H9 (cell line): Measurements from ENCODE around the gene GFM1. TPM values are rescaled to one million over a fixed set of nuclear protein-coding genes. Genes with fewer than 3 reads are reported as not detected.

Source experiments
- DNase-seq: peaks from one replicate; pipeline ENCODE4 v3.0.0-alpha.2; 2017
- H2AFZ ChIP-seq: one replicate; pipeline ENCODE4 v1.6.1; 2013; ENCODE audit warnings: mild to moderate bottlenecking, low read length, control low read depth, moderate library complexity
- H2AK5ac ChIP-seq: 2 replicates; pipeline ENCODE4 v1.6.1; 2013; ENCODE audit warnings: low read length, control low read depth, mixed read lengths; ENCODE audit not compliant: insufficient read length
- H2BK120ac ChIP-seq: one replicate; pipeline ENCODE4 v1.6.1; 2013; ENCODE audit warnings: low read depth, mild to moderate bottlenecking, low read length, control low read depth, inconsistent platforms; ENCODE audit not compliant: poor library complexity, severe bottlenecking
- H2BK12ac ChIP-seq: 2 replicates; pipeline ENCODE4 v1.6.1; 2013; ENCODE audit warnings: low read length, control low read depth, mixed read lengths, low read depth; ENCODE audit not compliant: insufficient read length
- H2BK15ac ChIP-seq: 2 replicates; pipeline ENCODE4 v1.6.1; 2013; ENCODE audit warnings: low read depth, low read length, control low read depth
- H2BK20ac ChIP-seq: one replicate; pipeline ENCODE4 v1.6.1; 2013; ENCODE audit warnings: low read depth, mild to moderate bottlenecking, low read length, control low read depth, inconsistent platforms; ENCODE audit not compliant: poor library complexity, severe bottlenecking
- H2BK5ac ChIP-seq: 2 replicates; pipeline ENCODE4 v1.6.1; 2013; ENCODE audit warnings: low read length, control low read depth, mixed read lengths; ENCODE audit not compliant: insufficient read length
- H3K14ac ChIP-seq: 2 replicates; pipeline ENCODE4 v1.6.1; 2013; ENCODE audit warnings: low read length, control low read depth; ENCODE audit not compliant: insufficient read depth
- H3K18ac ChIP-seq: 2 replicates; pipeline ENCODE4 v1.6.1; 2013; ENCODE audit warnings: low read depth, mild to moderate bottlenecking, mixed read lengths, low read length, control low read depth; ENCODE audit not compliant: insufficient read length
- H3K23ac ChIP-seq: 2 replicates; pipeline ENCODE4 v1.6.1; 2013; ENCODE audit warnings: low read length, control low read depth, mixed read lengths, low read depth; ENCODE audit not compliant: insufficient read length
- H3K23me2 ChIP-seq: 2 replicates; pipeline ENCODE4 v1.6.1; 2013; ENCODE audit warnings: low read depth, mild to moderate bottlenecking, mixed read lengths, low read length, control low read depth; ENCODE audit not compliant: insufficient read length, poor library complexity, severe bottlenecking
- H3K27ac ChIP-seq: 2 replicates; pipeline ENCODE4 v1.5.1; 2013; ENCODE audit warnings: low read length, control low read depth, mixed read lengths, low read depth; ENCODE audit not compliant: insufficient read length
- H3K27me3 ChIP-seq: 2 replicates; pipeline ENCODE4 v1.6.1; 2013; ENCODE audit warnings: low read length, control low read depth, inconsistent platforms; ENCODE audit not compliant: insufficient read depth
- H3K4ac ChIP-seq: 2 replicates; pipeline ENCODE4 v1.6.1; 2013; ENCODE audit warnings: low read depth, mild to moderate bottlenecking, control low read depth, inconsistent platforms, low read length, moderate library complexity
- H3K4me1 ChIP-seq: 2 replicates; pipeline ENCODE4 v1.6.1; 2013; ENCODE audit warnings: low read length, control low read depth, inconsistent platforms; ENCODE audit not compliant: insufficient read depth
- H3K4me2 ChIP-seq: 2 replicates; pipeline ENCODE4 v1.6.1; 2013; ENCODE audit warnings: low read length, control low read depth, mixed read lengths; ENCODE audit not compliant: insufficient read length, insufficient read depth
- H3K56ac ChIP-seq: 2 replicates; pipeline ENCODE4 v1.6.1; 2013; ENCODE audit warnings: low read depth, mild to moderate bottlenecking, mixed read lengths, low read length, control low read depth; ENCODE audit not compliant: insufficient read length
- H3K79me1 ChIP-seq: 2 replicates; pipeline ENCODE4 v1.6.1; 2013; ENCODE audit warnings: low read depth, mild to moderate bottlenecking, moderate library complexity, low read length, control low read depth, inconsistent platforms; ENCODE audit not compliant: insufficient read depth, poor library complexity, severe bottlenecking
- H3K79me2 ChIP-seq: 2 replicates; pipeline ENCODE4 v1.6.1; 2013; ENCODE audit warnings: low read length, control low read depth, inconsistent platforms; ENCODE audit not compliant: insufficient read depth
- H3K9ac ChIP-seq: 2 replicates; pipeline ENCODE4 v1.6.1; 2013; ENCODE audit warnings: low read length, control low read depth, mixed read lengths; ENCODE audit not compliant: insufficient read length; ENCODE audit errors: extremely low read depth
- H3K9me3 ChIP-seq: one replicate; pipeline ENCODE4 v1.6.1; 2013; ENCODE audit warnings: low read depth, low read length, inconsistent platforms; ENCODE audit not compliant: control insufficient read depth
- H3T11ph ChIP-seq: one replicate; pipeline ENCODE4 v1.6.1; 2013; ENCODE audit warnings: mild to moderate bottlenecking, low read length, control low read depth, inconsistent platforms
- H4K20me1 ChIP-seq: one replicate; pipeline ENCODE4 v1.6.1; 2013; ENCODE audit not compliant: control insufficient read depth, insufficient read length, insufficient read depth
- H4K5ac ChIP-seq: 2 replicates; pipeline ENCODE4 v1.6.1; 2013; ENCODE audit warnings: low read depth, mild to moderate bottlenecking, mixed read lengths, low read length, control low read depth; ENCODE audit not compliant: insufficient read length
- H4K8ac ChIP-seq: replicated peaks from 2 replicates; pipeline ENCODE4 v1.6.1; 2013; ENCODE audit warnings: low read length, control low read depth, mixed read lengths, low read depth; ENCODE audit not compliant: insufficient read length
- H4K91ac ChIP-seq: 2 replicates; pipeline ENCODE4 v1.6.1; 2013; ENCODE audit warnings: low read depth, mild to moderate bottlenecking, moderate library complexity, mixed read lengths, low read length, control low read depth; ENCODE audit not compliant: insufficient read length
- H3K27ac Mint-ChIP-seq, 3 experiments: 2 replicates in 2 of 3; 3 replicates in 1 of 3; pipeline ENCODE4 v1.8.0; 2020 to 2021; ENCODE audit warnings: mixed read lengths in 3 of 3, mild to moderate bottlenecking in 1 of 3, moderate library complexity in 1 of 3
- H3K27me3 Mint-ChIP-seq: 2 replicates; pipeline ENCODE4 v1.8.0; 2021; ENCODE audit warnings: low read depth, mild to moderate bottlenecking, moderate library complexity, mixed read lengths
- H3K36me3 Mint-ChIP-seq, 3 experiments: 2 replicates in 2 of 3; 3 replicates in 1 of 3; pipeline ENCODE4 v1.8.0; 2020 to 2021; ENCODE audit warnings: low read depth in 3 of 3, mixed read lengths in 3 of 3; ENCODE audit not compliant: insufficient read depth in 1 of 3
- H3K4me1 Mint-ChIP-seq, 2 experiments: 2 replicates each; pipeline ENCODE4 v1.8.0; 2020; ENCODE audit warnings: mixed read lengths in 2 of 2
- H3K4me3 Mint-ChIP-seq, 2 experiments: 2 replicates in 1 of 2; 3 replicates in 1 of 2; pipeline ENCODE4 v1.8.0; 2020 to 2021; ENCODE audit warnings: mild to moderate bottlenecking in 2 of 2, mixed read lengths in 2 of 2, moderate library complexity in 1 of 2
- H3K9me3 Mint-ChIP-seq, 2 experiments: 2 replicates in 1 of 2; 3 replicates in 1 of 2; pipeline ENCODE4 v1.8.0; 2020; ENCODE audit warnings: mild to moderate bottlenecking in 2 of 2, mixed read lengths in 2 of 2, moderate library complexity in 1 of 2
- WGBS: extraction: QIAGEN DNeasy Blood & Tissue Kit; methylation state at CpG from one replicate; pipeline ENCODE4 v1.1.7; 2013; ENCODE audit warnings: missing lambda C conversion rate, low lambda C conversion rate, mixed read lengths; ENCODE audit not compliant: insufficient read length; ENCODE audit errors: extremely low coverage; 5-methylcytosine and 5-hydroxymethylcytosine counted together
- total RNA-seq: library from RNA; stranded (reverse); gene quantifications from 2 replicates; pipeline ENCODE4 v1.2.1, GENCODE V29; 2021
- TF ChIP-seq, protein P1 (sequence below): fragments of 200-600 bp; sonication (generic); conservative IDR thresholded peaks from 3 replicates; pipeline ENCODE4 v1.8.0; 2021; ENCODE audit warnings: antibody characterized with exemption, mild to moderate bottlenecking

Gene GFM1
- total RNA-seq, 1 experiment from 2014 or later = 47.1 TPM

DNA sequence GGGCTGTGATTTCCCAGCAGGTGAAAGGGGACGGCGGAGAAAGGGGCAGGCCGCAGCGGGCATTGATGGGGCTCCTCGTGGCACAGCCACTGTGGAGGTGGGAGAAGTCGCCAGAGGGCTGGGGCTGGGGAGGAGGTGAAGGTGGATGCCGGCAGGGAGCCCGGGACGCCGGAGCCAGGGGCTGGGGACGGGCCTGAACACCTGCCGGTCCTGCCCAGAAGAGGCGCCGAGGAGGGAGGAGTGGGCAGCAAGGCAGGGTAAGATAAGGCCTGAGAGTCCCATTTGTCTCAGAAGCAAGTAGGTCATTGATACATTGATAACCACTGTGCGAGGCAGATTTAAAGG is 88.5 kb downstream of the GFM1 start:
- DNase-seq = peak; percentile 57
- H2AK5ac ChIP-seq = no peak overlapping the region
- 0 out of 2 replicates have a peak overlapping the region, but pooled peaks have one; percentile 91 for H2BK15ac ChIP-seq
- H2AFZ ChIP-seq = no peak overlapping the region
- H3K23me2 ChIP-seq = peaks cover 17% of the 10 kb centered on the region
- Mint-ChIP-seq H3K27me3 (peaks cover 27% of the 10 kb centered on the region), H3K27ac (no peak overlapping the region), H3K9me3 (peaks cover 3 to 7% of the 10 kb centered on the region in 2 experiments; a peak in 3 of 5 replicates), H3K4me1 (peaks cover 3 to 8% of the 10 kb centered on the region in 2 experiments; a peak in 3 of 4 replicates), H3K36me3 (peaks cover 0 to 12% (median 8%) of the 10 kb centered on the region in 3 experiments; a peak in 4 of 7 replicates), H3K4me3 (peak overlapping the region; percentile 65 to 76)
- no peaks in the 10 kb centered on the region for H3K9me3 ChIP-seq
- H3K4ac ChIP-seq = no peak overlapping the region
- H3K79me1 ChIP-seq = no peaks in the 10 kb centered on the region
- no CpG with 5 or more reads among the region's 15 CpGs for WGBS
- no peak overlapping the region for H3T11ph ChIP-seq
- H2BK12ac ChIP-seq = no peak overlapping the region
- H4K91ac ChIP-seq = no peak overlapping the region
- H2BK120ac ChIP-seq = no peak overlapping the region
- no peak overlapping the region for H3K23ac ChIP-seq
- H3K56ac ChIP-seq = no peak overlapping the region
- no peak overlapping the region for H2BK5ac ChIP-seq
- H3K4me1 ChIP-seq = no peaks in the 10 kb centered on the region
- H3K27ac ChIP-seq = no peak overlapping the region
- H3K14ac ChIP-seq = peak overlapping the region; percentile 4; the same call in 1 of the 2 replicates
- H3K27me3 ChIP-seq = no peaks in the 10 kb centered on the region; the same call in 1 of the 2 replicates
- H4K20me1 ChIP-seq = no peaks in the 10 kb centered on the region
- no peak overlapping the region for H4K8ac ChIP-seq
- peak overlapping the region; percentile 2 for H3K9ac ChIP-seq
- no peak overlapping the region for H3K18ac ChIP-seq
- no peaks in the 10 kb centered on the region for H3K79me2 ChIP-seq
- TF ChIP-seq, protein P1, sequence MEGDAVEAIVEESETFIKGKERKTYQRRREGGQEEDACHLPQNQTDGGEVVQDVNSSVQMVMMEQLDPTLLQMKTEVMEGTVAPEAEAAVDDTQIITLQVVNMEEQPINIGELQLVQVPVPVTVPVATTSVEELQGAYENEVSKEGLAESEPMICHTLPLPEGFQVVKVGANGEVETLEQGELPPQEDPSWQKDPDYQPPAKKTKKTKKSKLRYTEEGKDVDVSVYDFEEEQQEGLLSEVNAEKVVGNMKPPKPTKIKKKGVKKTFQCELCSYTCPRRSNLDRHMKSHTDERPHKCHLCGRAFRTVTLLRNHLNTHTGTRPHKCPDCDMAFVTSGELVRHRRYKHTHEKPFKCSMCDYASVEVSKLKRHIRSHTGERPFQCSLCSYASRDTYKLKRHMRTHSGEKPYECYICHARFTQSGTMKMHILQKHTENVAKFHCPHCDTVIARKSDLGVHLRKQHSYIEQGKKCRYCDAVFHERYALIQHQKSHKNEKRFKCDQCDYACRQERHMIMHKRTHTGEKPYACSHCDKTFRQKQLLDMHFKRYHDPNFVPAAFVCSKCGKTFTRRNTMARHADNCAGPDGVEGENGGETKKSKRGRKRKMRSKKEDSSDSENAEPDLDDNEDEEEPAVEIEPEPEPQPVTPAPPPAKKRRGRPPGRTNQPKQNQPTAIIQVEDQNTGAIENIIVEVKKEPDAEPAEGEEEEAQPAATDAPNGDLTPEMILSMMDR = no peak
- peak overlapping the region; percentile 76 for H3K4me2 ChIP-seq
- no peak overlapping the region for H2BK20ac ChIP-seq
- H4K5ac ChIP-seq = no peak overlapping the region
